ENCODE data around the gene ZNF639. TPM values are rescaled to one million over a fixed set of nuclear protein-coding genes. Genes with fewer than 3 reads are reported as not detected.
"Not testable (repeated sequence)": the region's sequence is repeated elsewhere in the genome, so short reads cannot be mapped to it uniquely, and the experiment has no call there.

The ZNF639 gene
- total RNA-seq, 1 donor from 2014 or later, result 28.9 TPM

- ATAC-seq (no peak), DNase-seq (no peak)
- Histone ChIP-seq H3K4me3 (no peak overlapping the region), H3K27me3 (no peaks in the 10 kb centered on the region), H3K36me3 (no peaks in the 10 kb centered on the region), H3K27ac (no peak overlapping the region), H3K4me1 (no peaks in the 10 kb centered on the region), H3K9me3 (no peaks in the 10 kb centered on the region)
- intact Hi-C loops (cut with DNase I), result no loop called here
- TF ChIP-seq CTCF (IDR thresholded peaks at IDR 0.05), result no peak
Measured at GRCh38 chr3:179301645-179302044, 21.2 kb upstream of the ZNF639 start.

DNA sequence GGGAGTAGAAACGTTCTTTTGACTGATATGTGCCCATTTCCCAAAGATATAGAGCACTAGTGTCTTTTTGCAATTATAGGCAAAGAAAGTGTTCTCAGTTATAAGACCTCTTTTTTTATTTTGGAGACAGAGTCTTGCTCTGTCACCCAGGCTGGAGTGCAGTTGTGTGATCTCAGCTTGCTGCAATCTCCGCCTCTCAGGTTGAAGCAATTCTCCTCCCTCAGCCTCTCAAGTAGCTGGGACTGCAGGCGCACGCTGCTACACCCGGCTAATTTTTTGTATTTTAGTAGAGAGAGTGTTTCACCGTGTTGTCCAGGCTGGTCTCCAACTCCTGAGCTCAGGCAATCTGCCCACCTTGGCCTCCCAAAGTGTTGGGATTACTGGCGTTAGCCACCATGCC lies 20.7 kb upstream of the ZNF639 start:
- intact Hi-C loops (cut with DNase I), result no loop called here
- Histone ChIP-seq H3K27ac (no peak overlapping the region), H3K9me3 (no peaks in the 10 kb centered on the region), H3K27me3 (no peaks in the 10 kb centered on the region), H3K4me3 (no peak overlapping the region), H3K36me3 (no peaks in the 10 kb centered on the region), H3K4me1 (no peaks in the 10 kb centered on the region)
- ATAC-seq (no peak), DNase-seq (no peak)
- no peak for TF ChIP-seq CTCF (IDR thresholded peaks at IDR 0.05)

DNA sequence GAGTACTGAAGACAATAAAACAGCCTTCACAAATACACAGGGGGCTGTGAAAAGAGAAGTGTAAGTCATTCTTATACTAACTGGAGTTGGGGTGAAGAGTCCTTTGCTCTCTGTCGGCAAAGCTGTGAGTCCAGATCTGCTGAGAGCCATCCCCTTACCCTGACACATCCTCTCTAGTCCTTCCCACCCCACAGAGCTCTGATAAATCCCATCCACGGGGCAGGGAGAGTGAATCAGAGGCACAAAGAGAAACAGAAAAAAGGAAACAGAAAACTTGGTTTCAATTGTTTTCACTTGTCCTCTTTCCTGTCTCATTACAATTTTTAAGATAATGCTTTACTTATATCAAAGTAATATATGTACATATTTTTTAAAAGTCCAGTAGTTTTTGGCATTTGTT lies 18.2 kb upstream of the ZNF639 start:
- intact Hi-C loops (cut with DNase I), result no loop called here
- no peaks in the 10 kb centered on the region for H3K27me3 ChIP-seq
- no peak overlapping the region for H3K4me3 ChIP-seq
- TF ChIP-seq CTCF (IDR thresholded peaks at IDR 0.05), result no peak
- H3K4me1 ChIP-seq, result no peaks in the 10 kb centered on the region
- H3K27ac ChIP-seq, result no peak overlapping the region
- DNase-seq, result no peak
- no peaks in the 10 kb centered on the region for H3K36me3 ChIP-seq
- ATAC-seq, result no peak
- no peaks in the 10 kb centered on the region for H3K9me3 ChIP-seq

- DNase-seq; H3K27ac ChIP-seq; H3K4me3 ChIP-seq; H3K9me3 ChIP-seq; H3K27me3 ChIP-seq; H3K36me3 ChIP-seq; intact Hi-C loops (cut with DNase I); H3K4me1 ChIP-seq; ATAC-seq: not testable (repeated sequence)
Measured at GRCh38 chr3:179307362-179307761, 15.5 kb upstream of the ZNF639 start.

DNA sequence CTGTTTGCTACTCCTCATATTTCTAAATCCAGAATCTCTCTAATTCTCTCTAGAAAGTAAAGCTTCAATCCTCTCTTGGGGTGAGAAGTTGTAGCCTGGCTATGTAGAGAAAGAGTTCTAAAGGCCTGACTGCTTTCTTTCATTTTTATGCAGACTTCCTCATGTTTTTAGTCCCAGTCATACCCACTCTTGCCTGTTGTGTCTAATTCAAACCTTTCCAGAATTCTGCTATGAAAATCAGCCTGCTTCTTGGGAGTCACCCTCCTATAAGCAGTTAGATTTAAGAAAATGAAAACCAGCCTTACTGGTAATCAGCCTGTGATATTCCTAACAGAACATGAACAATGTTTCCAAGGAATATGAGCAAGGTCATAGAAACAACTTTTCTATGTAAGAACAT lies 14.8 kb upstream of the ZNF639 start:
- intact Hi-C loops (cut with DNase I), result no loop called here
- H3K27me3 ChIP-seq, result no peaks in the 10 kb centered on the region
- no peak for TF ChIP-seq CTCF (IDR thresholded peaks at IDR 0.05)
- ATAC-seq (no peak), DNase-seq (no peak)
- no peak overlapping the region for H3K27ac ChIP-seq
- H3K9me3 ChIP-seq, result no peaks in the 10 kb centered on the region
- no peaks in the 10 kb centered on the region for H3K4me1 ChIP-seq
- no peak overlapping the region for H3K4me3 ChIP-seq
- no peaks in the 10 kb centered on the region for H3K36me3 ChIP-seq

- H3K4me3 ChIP-seq, result no peak overlapping the region
Measured at GRCh38 chr3:179309225-179310078, 13.4 kb upstream of the ZNF639 start.

More at GRCh38 chr3:179309225-179310078, 13.4 kb upstream of the ZNF639 start:
- H3K36me3 ChIP-seq, result no peaks in the 10 kb centered on the region
- DNase-seq (no peak), ATAC-seq (no peak)
- no peaks in the 10 kb centered on the region for H3K9me3 ChIP-seq
- H3K27ac ChIP-seq, result no peak overlapping the region
- no peaks in the 10 kb centered on the region for H3K27me3 ChIP-seq
- intact Hi-C loops (cut with DNase I), result no loop called here
- TF ChIP-seq CTCF (IDR thresholded peaks at IDR 0.05), result no peak
- no peaks in the 10 kb centered on the region for H3K4me1 ChIP-seq
